Activated CD4-positive, CD25-positive, alpha-beta regulatory T cell (primary cell): ENCODE results near the gene TMEM60.
"Not testable (repeated sequence)": the region's sequence is repeated elsewhere in the genome, so short reads cannot be mapped to it uniquely, and the experiment has no call there.

ENCODE experiments used
- DNase-seq, 4 experiments: peaks; one replicate each; lab custom pipeline; 2025; lab: John Stamatoyannopoulos, UW

The TMEM60 gene

DNA sequence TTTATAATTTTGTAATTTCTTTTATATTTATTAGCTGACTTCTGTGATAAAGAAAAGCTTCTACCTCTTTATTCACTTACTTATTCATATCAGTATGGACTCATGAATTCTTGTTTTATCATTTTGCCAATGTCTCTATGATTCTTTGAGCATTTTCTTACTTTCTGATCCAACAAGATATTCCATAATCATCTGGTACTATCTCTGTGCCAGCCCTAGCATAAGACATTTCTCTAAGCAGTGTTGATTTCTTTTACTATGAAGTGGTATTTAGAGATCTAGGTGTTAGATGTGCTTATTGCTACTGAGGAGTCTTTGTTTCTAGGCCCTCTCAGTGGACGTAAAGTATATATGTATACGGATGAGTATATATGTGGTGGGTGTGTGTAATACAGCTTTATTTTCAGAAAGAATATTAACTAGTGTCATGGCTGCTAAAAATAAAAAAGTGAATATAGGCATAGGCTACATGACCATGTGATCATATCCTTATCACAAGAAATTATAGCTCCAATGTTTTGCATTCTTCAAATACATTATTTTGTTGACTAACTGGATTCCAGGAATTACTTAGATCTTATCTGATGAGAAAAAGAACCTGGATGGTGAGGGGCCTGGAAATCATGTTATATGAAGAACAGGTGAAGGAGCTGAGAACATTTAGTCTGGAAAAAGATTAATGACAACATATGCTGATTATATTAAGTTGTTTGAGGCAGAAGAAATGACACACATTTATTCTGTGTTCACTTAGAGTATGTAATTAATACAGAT, 13.5 kb upstream of the TMEM60 start:
- no peak for DNase-seq

DNA sequence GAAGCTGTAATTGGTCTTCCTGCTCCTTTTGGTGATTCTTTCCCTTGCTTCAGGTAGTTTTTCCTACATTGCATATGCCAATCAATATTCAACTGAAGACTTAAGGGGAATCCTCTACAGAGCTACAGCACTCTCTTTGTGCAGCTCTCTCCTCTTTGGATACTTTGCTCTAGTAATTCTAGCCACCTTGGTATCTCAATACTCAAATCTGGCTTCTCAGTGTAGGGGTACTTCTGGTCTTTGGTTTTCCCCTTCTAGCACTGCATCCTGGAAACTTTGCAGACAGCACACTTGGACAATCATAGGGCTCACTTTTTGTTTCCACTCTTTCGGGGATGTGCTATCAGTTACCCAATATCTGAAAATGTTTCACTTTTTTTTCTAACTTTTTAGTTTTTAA, 10.3 kb upstream of the TMEM60 start:
- no peak for DNase-seq

- DNase-seq: no peak
These were observed 8.2 kb upstream of the TMEM60 start for GRCh38 chr7:77806425-77806824.

GRCh38 chr7:77802557-77803405, 4.5 kb upstream of the TMEM60 start:
- DNase-seq: no peak

DNA sequence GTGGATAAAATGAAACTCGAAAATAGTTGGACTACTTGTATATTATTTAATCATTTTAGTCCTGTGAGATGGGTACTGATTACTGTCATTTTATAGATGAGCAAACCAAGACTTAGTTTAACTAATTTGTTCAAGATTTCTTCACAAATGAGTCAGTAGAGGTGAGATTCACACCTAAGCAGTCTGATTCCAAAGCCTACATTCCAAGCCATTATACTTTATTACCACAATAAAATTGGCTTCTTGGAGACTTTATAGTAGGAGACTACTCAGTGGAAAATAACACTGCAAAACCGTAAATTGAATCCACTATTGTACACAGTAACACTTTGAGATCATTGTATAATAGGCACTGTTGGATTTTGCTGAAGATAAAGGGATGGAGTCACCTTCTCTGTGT, 2.5 kb upstream of the TMEM60 start:
- no peak for DNase-seq

DNA sequence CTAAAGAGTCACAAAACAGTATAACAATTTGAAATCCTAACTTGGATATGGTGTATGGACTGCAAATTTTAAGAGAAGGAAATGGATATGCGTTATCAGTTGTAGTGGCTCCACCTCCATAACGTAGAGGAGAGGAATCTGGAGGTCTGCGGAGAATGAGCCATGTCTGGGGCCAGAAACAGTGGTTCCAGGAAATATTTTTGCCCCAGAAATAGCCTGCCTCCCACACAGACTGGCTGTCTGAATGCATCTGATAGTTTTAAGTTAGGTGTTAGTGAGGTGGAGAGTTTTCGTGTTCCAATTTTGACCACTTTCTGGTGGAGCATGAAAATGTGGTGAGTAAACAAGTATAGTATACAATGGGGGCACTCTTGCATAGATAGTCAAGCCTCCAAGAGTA, 1.9 kb upstream of the TMEM60 start:
- DNase-seq: no peak

GRCh38 chr7:77799078-77799964, 1.1 kb upstream of the TMEM60 start:
- DNase-seq: peak in 1 of 4 experiments; percentile 13

DNA sequence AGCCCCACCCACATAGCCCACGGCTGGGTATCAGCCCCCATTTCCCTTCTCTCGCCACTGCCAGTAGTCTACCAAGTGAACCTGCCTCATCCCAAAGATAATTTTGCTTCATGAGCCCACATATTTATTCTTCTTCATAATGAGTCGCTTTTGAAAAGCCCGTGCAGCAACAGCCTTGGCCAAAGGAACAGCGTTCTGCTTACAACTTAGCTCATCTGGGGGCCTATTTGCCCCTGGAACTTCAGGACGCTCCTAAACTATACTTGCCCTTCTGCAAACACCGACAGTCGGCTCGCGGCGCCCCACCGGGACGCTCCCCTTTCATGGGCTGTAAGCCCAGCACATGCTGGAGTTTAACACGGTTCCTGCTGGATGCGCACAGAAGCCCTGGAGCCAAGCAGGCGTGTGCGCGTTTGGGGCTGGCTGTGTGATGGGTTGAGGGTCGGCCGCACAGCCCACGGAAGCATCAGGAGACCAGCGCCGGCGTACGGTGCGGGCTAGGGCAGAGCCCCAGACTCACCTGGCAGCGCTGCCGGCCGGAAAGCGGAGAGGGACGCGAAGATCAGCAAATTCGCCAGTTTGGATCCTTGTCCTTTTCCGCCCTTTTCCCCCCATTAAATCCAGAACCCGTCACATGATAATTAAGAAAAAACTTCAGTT, 370 bp downstream of the TMEM60 start:
- peak in 2 of 4 experiments; percentile 29 to 50 for DNase-seq

DNA sequence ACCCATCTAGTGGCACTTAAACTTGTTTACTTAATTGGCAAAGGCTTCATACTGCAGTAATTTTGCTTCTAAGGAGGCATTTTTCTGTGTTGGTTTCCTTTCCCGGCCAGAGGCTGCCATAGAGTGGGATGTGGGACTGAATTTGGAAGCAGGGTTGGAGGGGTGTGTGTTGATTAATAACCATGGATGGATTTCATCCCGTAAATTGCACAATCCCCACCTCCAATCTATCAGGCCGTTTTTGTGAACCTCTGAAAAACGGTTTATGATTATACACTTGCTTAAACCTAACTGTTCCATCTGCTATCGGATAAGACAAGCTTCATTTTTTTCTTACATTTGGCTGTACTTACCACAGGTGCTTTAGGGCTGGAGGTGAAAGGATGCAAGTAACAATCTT, 1.3 kb downstream of the TMEM60 start:
- no peak for DNase-seq

GRCh38 chr7:77796109-77796508, 2.1 kb downstream of the TMEM60 start:
- no peak for DNase-seq

- no peak for DNase-seq
These were observed 4.2 kb downstream of the TMEM60 start for GRCh38 chr7:77794000-77794399.

DNA sequence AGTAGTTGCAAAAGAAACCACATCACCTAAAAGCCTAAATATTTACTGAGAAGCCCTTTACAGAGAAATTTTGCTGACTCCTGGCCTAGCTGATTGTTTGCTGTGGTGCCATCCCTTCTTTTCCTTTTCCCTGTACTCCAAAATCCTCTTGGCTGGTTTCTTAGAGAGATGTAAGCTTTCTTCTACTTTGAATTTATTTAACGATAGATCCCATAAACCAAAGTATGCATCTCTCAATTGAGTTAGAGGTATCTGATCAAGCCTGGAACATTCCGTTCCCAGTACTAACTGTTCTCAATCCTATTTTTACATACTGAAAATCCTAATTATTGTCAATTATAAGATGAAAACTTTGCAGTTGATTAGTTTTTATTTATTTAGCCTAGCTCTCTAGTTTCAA, 6.3 kb downstream of the TMEM60 start:
- DNase-seq: no peak

GRCh38 chr7:77791336-77791735, 6.9 kb downstream of the TMEM60 start:
- no peak for DNase-seq

DNA sequence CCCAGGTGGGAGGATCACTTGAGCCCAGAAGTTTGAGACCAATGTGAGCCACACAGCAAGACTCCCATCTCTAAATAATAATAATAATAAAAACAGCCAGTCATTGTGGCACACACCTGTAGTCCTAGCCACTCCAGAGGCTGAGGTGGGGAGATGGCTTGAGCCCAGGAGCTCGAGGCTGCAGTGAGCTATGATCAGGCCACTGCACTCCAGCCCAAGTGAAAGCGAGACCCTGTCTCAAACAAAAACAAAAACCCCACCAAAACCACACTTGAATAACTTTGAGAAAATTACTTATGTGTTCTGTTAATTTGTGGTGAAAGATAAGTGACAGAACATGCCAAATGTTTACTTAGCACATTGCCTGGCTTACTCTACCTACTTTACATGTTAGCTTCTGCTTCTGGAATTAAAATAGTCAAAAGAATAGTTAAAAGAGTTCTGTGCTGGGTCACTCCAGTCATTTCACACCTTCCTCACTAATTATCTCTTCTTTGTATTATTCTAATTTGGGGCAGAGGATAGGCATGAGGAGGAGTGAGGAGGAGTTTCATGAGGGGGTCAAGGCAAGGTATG, 9.8 kb downstream of the TMEM60 start:
- DNase-seq: no peak

- DNase-seq: no peak
These were observed 11.5 kb downstream of the TMEM60 start for GRCh38 chr7:77786741-77787140.

DNA sequence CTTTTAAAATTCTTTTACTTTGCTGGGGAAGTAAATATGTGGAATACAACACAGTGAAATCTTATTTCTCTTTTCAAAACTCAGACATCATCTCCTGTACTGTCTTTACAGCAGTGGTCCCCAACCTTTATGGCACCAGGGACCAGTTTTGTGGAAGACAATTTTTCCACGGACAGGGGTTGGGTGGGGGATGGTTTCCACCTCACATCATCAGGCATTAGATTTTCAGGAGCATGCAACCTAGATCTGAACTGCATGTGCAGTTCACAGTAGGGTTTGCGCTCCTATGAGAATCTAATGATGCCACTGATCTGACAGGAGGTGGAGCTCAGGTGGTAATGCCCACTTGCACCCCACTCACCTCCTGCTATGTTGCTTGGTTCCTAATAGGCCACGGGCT, 12.2 kb downstream of the TMEM60 start:
- DNase-seq: no peak

DNA sequence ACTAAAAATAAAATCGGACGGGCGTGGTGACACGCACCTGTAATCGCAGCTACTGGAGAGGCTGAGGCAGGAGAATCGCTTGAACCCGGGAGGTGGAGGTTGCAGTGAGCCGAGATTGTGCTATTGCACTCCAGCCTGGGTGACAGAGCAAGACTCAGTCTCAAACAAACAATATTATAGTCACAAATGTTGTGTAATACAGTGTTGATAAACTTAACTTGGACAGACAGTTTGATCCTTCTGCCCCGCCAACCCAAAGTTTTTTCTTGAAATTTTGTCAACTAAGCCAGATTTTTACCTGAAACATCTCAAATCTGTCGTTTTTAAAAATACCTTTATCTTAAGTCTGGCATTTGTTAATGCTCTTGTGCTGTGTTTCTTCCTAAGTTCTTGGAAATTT, 13.8 kb downstream of the TMEM60 start:
- DNase-seq: not testable (repeated sequence)

DNA sequence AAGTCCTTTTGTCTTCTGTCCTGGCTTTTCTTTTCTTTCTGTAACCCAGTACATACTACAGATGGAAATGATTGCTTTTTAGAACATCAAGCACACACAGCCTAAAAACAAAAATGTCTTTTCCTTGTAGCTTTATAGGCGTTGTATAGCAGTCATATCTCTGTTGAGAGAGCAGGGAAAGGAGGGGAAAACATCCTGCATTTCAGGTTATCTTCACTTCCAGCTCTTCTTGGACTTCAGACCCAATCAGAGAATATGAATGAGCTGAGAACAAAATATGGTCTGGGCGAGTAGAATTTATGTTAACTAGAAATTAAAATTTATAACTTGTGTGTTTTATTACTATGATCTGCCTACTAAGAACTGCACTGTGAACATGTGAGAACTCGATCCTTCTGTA, 14.7 kb downstream of the TMEM60 start:
- no peak for DNase-seq

GRCh38 chr7:77783111-77783510, 15.1 kb downstream of the TMEM60 start:
- no peak for DNase-seq

GRCh38 chr7:77782383-77782782, 15.9 kb downstream of the TMEM60 start:
- DNase-seq: no peak

GRCh38 chr7:77778535-77778934, 19.7 kb downstream of the TMEM60 start:
- DNase-seq: no peak
